HL-60 (cell line): Measurements from ENCODE around the gene TPBGL.

ENCODE experiments used
- CTCF ChIP-seq: IDR thresholded peaks from one replicate; pipeline ENCODE4 v1.5.1; 2011; ENCODE audit warnings: low read length, control low read depth, inconsistent platforms; ENCODE audit not compliant: insufficient read depth
- POLR2AphosphoS5 ChIP-seq: IDR thresholded peaks from 2 replicates; pipeline ENCODE4 v1.6.1; 2012; ENCODE audit warnings: low read depth

GRCh38 chr11:75264971-75265370, 24.4 kb downstream of the TPBGL start:
- TF ChIP-seq CTCF (no peak), POLR2AphosphoS5 (peak; percentile 17; the same call in 1 of the 2 replicates)
